Measurements from ENCODE around the gene RHBDL2.
"Not testable (repeated sequence)": the region's sequence is repeated elsewhere in the genome, so short reads cannot be mapped to it uniquely, and the experiment has no call there.

- not testable (repeated sequence) for TF ChIP-seq CTCF, POLR2A (IDR thresholded peaks at IDR 0.05)
These were observed 36.6 kb upstream of the RHBDL2 start for GRCh38 chr1:38978245-38978542.
